AG08395 (cell line): Measurements from ENCODE around the gene PSG1.

Experiments
- DNase-seq: peaks from one replicate; pipeline ENCODE4 v3.0.0; 2012; ENCODE audit warnings: mixed read lengths, low spot score

Gene PSG1

GRCh38 chr19:42819960-42820650, 59.4 kb downstream of the PSG1 start:
- peak; percentile 78 for DNase-seq

DNA sequence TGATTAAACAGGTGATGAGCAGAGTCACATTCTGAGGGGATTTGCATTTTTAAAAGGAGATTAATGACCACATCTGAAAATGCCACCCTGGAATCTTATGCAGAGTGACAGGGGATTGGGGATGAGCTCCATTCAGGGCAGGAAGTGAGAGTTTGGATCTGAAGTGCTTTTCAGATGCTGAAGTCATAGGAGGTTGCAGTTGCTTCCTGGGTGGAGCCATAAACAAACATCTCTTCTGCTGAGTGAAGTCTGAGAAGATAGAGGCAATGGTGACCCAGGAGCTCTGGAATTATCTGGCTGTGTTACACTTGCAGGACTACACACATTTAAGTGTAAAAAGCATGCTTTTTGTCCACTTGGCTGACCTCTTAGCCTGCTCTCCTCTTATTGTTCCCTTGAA, 62.6 kb downstream of the PSG1 start:
- DNase-seq, result peak; percentile 30
